ENCODE data around the gene SLC48A1.

SLC48A1 gene

GRCh38 chr12:47758834-47759690, 14.0 kb upstream of the SLC48A1 start, which contains the start of gene RAPGEF3:
RAPGEF3 (minus strand) TSS chr12:47758880; CDS start chr12:47758556, 324 bp downstream.
- Histone ChIP-seq H3K9me3 (no peaks in the 10 kb centered on the region), H3K27ac (peak within 1 kb of the TSS; percentile 77 to 83), H3K4me1 (peaks cover 0 to 66% (median 49%) of the 10 kb centered on the region in 4 donors), H3K4me3 (peak within 1 kb of the TSS; percentile 58 to 79), H3K36me3 (no peaks in the 10 kb centered on the region), H3K27me3 (no peaks in the 10 kb centered on the region)
- DNase-seq = peak; percentile 83 to 94
- peak; percentile 41 to 66 for TF ChIP-seq CTCF (IDR thresholded peaks at IDR 0.05)
- intact Hi-C loops (cut with DNase I; ENCODE audit: low total_unique reads) = no loop called here

GRCh38 chr12:47762850-47763465, 10.1 kb upstream of the SLC48A1 start:
- Histone ChIP-seq H3K4me1 (peaks cover 0 to 35% (median 14%) of the 10 kb centered on the region in 4 donors), H3K4me3 (no peak overlapping the region), H3K36me3 (no peaks in the 10 kb centered on the region), H3K27me3 (no peaks in the 10 kb centered on the region), H3K9me3 (no peaks in the 10 kb centered on the region), H3K27ac (no peak overlapping the region)
- intact Hi-C loops (cut with DNase I; ENCODE audit: low total_unique reads) = no loop called here
- TF ChIP-seq CTCF (IDR thresholded peaks at IDR 0.05) = no peak
- DNase-seq = no peak

- Histone ChIP-seq H3K27me3 (no peaks in the 10 kb centered on the region), H3K9me3 (no peaks in the 10 kb centered on the region), H3K4me3 (no peak overlapping the region), H3K36me3 (no peaks in the 10 kb centered on the region), H3K27ac (no peak overlapping the region), H3K4me1 (peaks cover 0 to 27% (median 6%) of the 10 kb centered on the region in 4 donors)
- no peak for TF ChIP-seq CTCF (IDR thresholded peaks at IDR 0.05)
- DNase-seq = no peak
- intact Hi-C loops (cut with DNase I; ENCODE audit: low total_unique reads) = no loop called here
Observed at GRCh38 chr12:47763481-47764346, 9.3 kb upstream of the SLC48A1 start.

GRCh38 chr12:47766502-47767215, 6.4 kb upstream of the SLC48A1 start:
- no peak for TF ChIP-seq CTCF (IDR thresholded peaks at IDR 0.05)
- H3K27me3 ChIP-seq = no peaks in the 10 kb centered on the region
- no peak overlapping the region for H3K27ac ChIP-seq
- no peak overlapping the region for H3K4me3 ChIP-seq
- DNase-seq = no peak
- no peaks in the 10 kb centered on the region for H3K36me3 ChIP-seq
- H3K4me1 ChIP-seq = peaks cover 0 to 28% (median 5%) of the 10 kb centered on the region in 4 donors
- no peaks in the 10 kb centered on the region for H3K9me3 ChIP-seq
- intact Hi-C loops (cut with DNase I; ENCODE audit: low total_unique reads) = no loop called here

- Histone ChIP-seq H3K4me3 (no peak overlapping the region), H3K36me3 (no peaks in the 10 kb centered on the region), H3K27ac (no peak overlapping the region), H3K4me1 (peaks cover 0 to 30% (median 5%) of the 10 kb centered on the region in 4 donors), H3K9me3 (no peaks in the 10 kb centered on the region), H3K27me3 (no peaks in the 10 kb centered on the region)
- no peak for DNase-seq
- TF ChIP-seq CTCF (IDR thresholded peaks at IDR 0.05) = peak; percentile 55 to 62
- intact Hi-C loops (cut with DNase I; ENCODE audit: low total_unique reads) = no loop called here
Observed at GRCh38 chr12:47767216-47767724, 5.8 kb upstream of the SLC48A1 start.
